Measurements from ENCODE around the gene SPATC1L. TPM values are rescaled to one million over a fixed set of nuclear protein-coding genes. Genes with fewer than 3 reads are reported as not detected.

The SPATC1L gene
- polyA plus RNA-seq, 1 donor from 2014 or later = 20.6 TPM

DNA sequence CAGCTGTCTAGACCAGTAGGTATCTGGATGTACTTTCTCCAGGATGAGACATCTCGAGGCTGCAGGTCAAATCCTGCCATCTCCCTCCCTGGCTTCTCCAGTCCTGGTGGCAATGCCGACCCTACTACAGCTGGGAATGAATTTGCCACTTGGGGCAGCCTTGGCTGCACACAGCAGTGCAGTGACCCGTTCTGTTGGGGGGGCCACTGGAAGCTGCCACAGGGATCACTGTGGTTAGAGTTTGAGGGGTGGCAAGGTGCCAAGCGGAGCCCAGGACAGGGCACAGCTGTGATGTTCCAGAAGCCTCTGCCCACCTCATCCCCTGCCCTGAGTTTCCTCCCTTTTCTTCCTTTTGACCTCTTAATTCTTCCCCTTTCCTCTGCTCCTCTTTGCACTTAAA, 69.3 kb downstream of the SPATC1L start:
- Histone ChIP-seq H3K36me3 (ENCODE audit: insufficient read depth, low read length) (no peaks in the 10 kb centered on the region), H3K4me2 (ENCODE audit: low read length) (no peak overlapping the region), H3K27ac (ENCODE audit: low read length) (no peak overlapping the region), H3K27me3 (ENCODE audit: insufficient read depth, low read depth, low read length) (no peaks in the 10 kb centered on the region), H3F3A (ENCODE audit: insufficient read depth, low read length, poor library complexity, severe bottlenecking) (no peaks in the 10 kb centered on the region), H3K4me3 (ENCODE audit: low read length) (no peak overlapping the region), H2AFZ (ENCODE audit: low read depth, low read length) (no peak overlapping the region), H4K20me1 (ENCODE audit: insufficient read depth) (no peaks in the 10 kb centered on the region), H3K79me2 (replicated peaks; ENCODE audit: insufficient read depth, low read length) (no peaks in the 10 kb centered on the region), H3K9me2 (ENCODE audit: insufficient read depth, low read length) (no peaks in the 10 kb centered on the region), H3K9me3 (ENCODE audit: low read length) (no peaks in the 10 kb centered on the region), H3K9ac (ENCODE audit: low read length) (no peak overlapping the region)
- TF ChIP-seq, protein P1, sequence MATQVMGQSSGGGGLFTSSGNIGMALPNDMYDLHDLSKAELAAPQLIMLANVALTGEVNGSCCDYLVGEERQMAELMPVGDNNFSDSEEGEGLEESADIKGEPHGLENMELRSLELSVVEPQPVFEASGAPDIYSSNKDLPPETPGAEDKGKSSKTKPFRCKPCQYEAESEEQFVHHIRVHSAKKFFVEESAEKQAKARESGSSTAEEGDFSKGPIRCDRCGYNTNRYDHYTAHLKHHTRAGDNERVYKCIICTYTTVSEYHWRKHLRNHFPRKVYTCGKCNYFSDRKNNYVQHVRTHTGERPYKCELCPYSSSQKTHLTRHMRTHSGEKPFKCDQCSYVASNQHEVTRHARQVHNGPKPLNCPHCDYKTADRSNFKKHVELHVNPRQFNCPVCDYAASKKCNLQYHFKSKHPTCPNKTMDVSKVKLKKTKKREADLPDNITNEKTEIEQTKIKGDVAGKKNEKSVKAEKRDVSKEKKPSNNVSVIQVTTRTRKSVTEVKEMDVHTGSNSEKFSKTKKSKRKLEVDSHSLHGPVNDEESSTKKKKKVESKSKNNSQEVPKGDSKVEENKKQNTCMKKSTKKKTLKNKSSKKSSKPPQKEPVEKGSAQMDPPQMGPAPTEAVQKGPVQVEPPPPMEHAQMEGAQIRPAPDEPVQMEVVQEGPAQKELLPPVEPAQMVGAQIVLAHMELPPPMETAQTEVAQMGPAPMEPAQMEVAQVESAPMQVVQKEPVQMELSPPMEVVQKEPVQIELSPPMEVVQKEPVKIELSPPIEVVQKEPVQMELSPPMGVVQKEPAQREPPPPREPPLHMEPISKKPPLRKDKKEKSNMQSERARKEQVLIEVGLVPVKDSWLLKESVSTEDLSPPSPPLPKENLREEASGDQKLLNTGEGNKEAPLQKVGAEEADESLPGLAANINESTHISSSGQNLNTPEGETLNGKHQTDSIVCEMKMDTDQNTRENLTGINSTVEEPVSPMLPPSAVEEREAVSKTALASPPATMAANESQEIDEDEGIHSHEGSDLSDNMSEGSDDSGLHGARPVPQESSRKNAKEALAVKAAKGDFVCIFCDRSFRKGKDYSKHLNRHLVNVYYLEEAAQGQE (IDR thresholded peaks at IDR 0.05; ENCODE audit: borderline replicate concordance) = no peak
- no peak for TF ChIP-seq POLR2AphosphoS5 (IDR thresholded peaks at IDR 0.05)
- TF ChIP-seq, protein P2, sequence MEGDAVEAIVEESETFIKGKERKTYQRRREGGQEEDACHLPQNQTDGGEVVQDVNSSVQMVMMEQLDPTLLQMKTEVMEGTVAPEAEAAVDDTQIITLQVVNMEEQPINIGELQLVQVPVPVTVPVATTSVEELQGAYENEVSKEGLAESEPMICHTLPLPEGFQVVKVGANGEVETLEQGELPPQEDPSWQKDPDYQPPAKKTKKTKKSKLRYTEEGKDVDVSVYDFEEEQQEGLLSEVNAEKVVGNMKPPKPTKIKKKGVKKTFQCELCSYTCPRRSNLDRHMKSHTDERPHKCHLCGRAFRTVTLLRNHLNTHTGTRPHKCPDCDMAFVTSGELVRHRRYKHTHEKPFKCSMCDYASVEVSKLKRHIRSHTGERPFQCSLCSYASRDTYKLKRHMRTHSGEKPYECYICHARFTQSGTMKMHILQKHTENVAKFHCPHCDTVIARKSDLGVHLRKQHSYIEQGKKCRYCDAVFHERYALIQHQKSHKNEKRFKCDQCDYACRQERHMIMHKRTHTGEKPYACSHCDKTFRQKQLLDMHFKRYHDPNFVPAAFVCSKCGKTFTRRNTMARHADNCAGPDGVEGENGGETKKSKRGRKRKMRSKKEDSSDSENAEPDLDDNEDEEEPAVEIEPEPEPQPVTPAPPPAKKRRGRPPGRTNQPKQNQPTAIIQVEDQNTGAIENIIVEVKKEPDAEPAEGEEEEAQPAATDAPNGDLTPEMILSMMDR (IDR thresholded peaks at IDR 0.05; ENCODE audit: poor library complexity, severe bottlenecking) = no peak
- no peak for TF ChIP-seq MXI1 (conservative IDR thresholded peaks at IDR 0.05; ENCODE audit: poor library complexity, severe bottlenecking)
- no peak for TF ChIP-seq RAD21 (conservative IDR thresholded peaks at IDR 0.05)
- TF ChIP-seq SMC3 (conservative IDR thresholded peaks at IDR 0.05; ENCODE audit: poor library complexity) = no peak
- no peak for TF ChIP-seq TAF1 (IDR thresholded peaks at IDR 0.05; ENCODE audit: low read depth)
- no peak for TF ChIP-seq EZH2 (IDR thresholded peaks at IDR 0.05; ENCODE audit: borderline replicate concordance, insufficient read depth, low read length, poor library complexity, severe bottlenecking)
- no peak for TF ChIP-seq EP300 (conservative IDR thresholded peaks at IDR 0.05; ENCODE audit: poor library complexity, severe bottlenecking)

DNA sequence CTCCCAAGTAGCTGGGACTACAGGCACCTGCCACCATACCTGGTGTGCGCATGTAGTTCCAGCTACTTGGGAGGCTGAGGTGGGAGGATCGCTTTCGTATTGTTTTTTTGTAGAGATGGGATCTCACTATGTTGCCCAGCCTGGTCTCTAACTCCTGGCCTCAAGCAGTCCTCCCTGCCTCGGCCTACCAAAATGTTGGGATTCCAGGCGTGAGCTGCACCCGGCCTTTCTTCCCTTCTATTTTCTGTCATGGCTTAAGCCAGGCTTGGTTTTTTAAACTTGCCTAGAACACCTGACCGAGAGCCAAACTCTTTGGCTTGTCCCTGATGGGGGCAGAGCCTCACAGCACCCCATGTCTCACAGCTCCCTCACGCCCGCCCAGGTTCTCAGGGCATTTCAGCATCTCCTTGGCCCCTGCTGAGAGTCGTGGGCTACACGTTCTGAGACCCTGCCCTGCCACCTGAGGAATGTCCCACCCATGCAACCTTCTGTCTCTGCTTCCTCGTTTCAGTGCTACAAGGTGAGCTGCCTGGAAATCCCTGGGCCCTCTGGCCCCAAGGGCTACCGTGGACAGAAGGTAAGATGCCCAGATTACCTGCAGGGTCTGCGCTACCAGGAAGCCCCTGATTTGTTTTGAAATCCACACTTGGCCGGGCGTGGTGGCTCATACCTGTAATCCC, 70.6 kb downstream of the SPATC1L start:
- H3F3A ChIP-seq (ENCODE audit: insufficient read depth, low read length, poor library complexity, severe bottlenecking) = no peaks in the 10 kb centered on the region
- no peak overlapping the region for H2AFZ ChIP-seq (ENCODE audit: low read depth, low read length)
- H3K36me3 ChIP-seq (ENCODE audit: insufficient read depth, low read length) = no peaks in the 10 kb centered on the region
- H3K9me2 ChIP-seq (ENCODE audit: insufficient read depth, low read length) = no peaks in the 10 kb centered on the region
- no peaks in the 10 kb centered on the region for H3K27me3 ChIP-seq (ENCODE audit: insufficient read depth, low read depth, low read length)
- H3K79me2 ChIP-seq (replicated peaks; ENCODE audit: insufficient read depth, low read length) = no peaks in the 10 kb centered on the region
- no peak overlapping the region for H3K9ac ChIP-seq (ENCODE audit: low read length)
- no peaks in the 10 kb centered on the region for H4K20me1 ChIP-seq (ENCODE audit: insufficient read depth)
- no peak overlapping the region for H3K27ac ChIP-seq (ENCODE audit: low read length)
- no peak for TF ChIP-seq RAD21 (conservative IDR thresholded peaks at IDR 0.05)
- H3K9me3 ChIP-seq (ENCODE audit: low read length) = no peaks in the 10 kb centered on the region
- no peak overlapping the region for H3K4me3 ChIP-seq (ENCODE audit: low read length)
- no peak overlapping the region for H3K4me2 ChIP-seq (ENCODE audit: low read length)
